ENCODE data around the gene EPC1. TPM values are rescaled to one million over a fixed set of nuclear protein-coding genes. Genes with fewer than 3 reads are reported as not detected.

The EPC1 gene
- total and polyA plus RNA-seq, 7 donors, result 13.2 to 54.3 (median 42.6) TPM

GRCh38 chr10:32295027-32295426 lies 51.9 kb downstream of the EPC1 start:
- H3K27ac ChIP-seq, result no peak overlapping the region
- no peak for DNase-seq
- no peaks in the 10 kb centered on the region for H3K9me3 ChIP-seq
- no peak overlapping the region for H3K4me3 ChIP-seq
- intact Hi-C loops (cut with DNase I), result loop anchor here (5.0 kb wide), 1 partner anchor 42 kb away; no protein-coding TSS in a partner anchor
- 47 to 56% methylated on average over 2 of the region's 2 CpGs for WGBS, 2 donors
- no peaks in the 10 kb centered on the region for H3K27me3 ChIP-seq
- TF ChIP-seq POLR2A (IDR thresholded peaks at IDR 0.05), result no peak
- TF ChIP-seq EP300 (IDR thresholded peaks at IDR 0.05), result no peak
- TF ChIP-seq CTCF (IDR thresholded peaks at IDR 0.05), result no peak
- TF ChIP-seq POLR2AphosphoS5 (IDR thresholded peaks at IDR 0.05), result no peak
- peaks cover 0 to 42% (median 24%) of the 10 kb centered on the region in 4 donors for H3K4me1 ChIP-seq
- peaks cover 0 to 33% (median 4%) of the 10 kb centered on the region in 4 donors for H3K36me3 ChIP-seq

GRCh38 chr10:32293581-32293980 lies 53.4 kb downstream of the EPC1 start:
- H3K4me1 ChIP-seq, result peaks cover 0 to 37% (median 17%) of the 10 kb centered on the region in 4 donors
- 91% methylated on average over 4 of the region's 4 CpGs for WGBS, 2 donors
- H3K36me3 ChIP-seq, result peaks cover 0 to 47% (median 6%) of the 10 kb centered on the region in 4 donors

GRCh38 chr10:32279795-32280194 lies 67.2 kb downstream of the EPC1 start:
- DNase-seq, result no peak
- 91 to 94% methylated on average over 1 of the region's 1 CpG for WGBS, 2 donors
- intact Hi-C loops (cut with DNase I), result no loop called here
- TF ChIP-seq POLR2A (IDR thresholded peaks at IDR 0.05) (no peak), CTCF (IDR thresholded peaks at IDR 0.05) (no peak)
- Histone ChIP-seq H3K36me3 (peaks cover 5 to 62% (median 9%) of the 10 kb centered on the region in 4 donors), H3K4me1 (peaks cover 0 to 20% (median 0%) of the 10 kb centered on the region in 4 donors), H3K27ac (no peak overlapping the region), H3K4me3 (no peak overlapping the region), H3K27me3 (no peaks in the 10 kb centered on the region), H3K9me3 (no peaks in the 10 kb centered on the region)

More at GRCh38 chr10:32293581-32293980, 53.4 kb downstream of the EPC1 start:
- H3K9me3 ChIP-seq, result no peaks in the 10 kb centered on the region
- TF ChIP-seq EP300 (IDR thresholded peaks at IDR 0.05), result no peak
- TF ChIP-seq POLR2AphosphoS5 (IDR thresholded peaks at IDR 0.05), result no peak
- TF ChIP-seq CTCF (IDR thresholded peaks at IDR 0.05), result no peak
- TF ChIP-seq POLR2A (IDR thresholded peaks at IDR 0.05), result no peak
- intact Hi-C loops (cut with DNase I), result no loop called here
- no peak overlapping the region for H3K27ac ChIP-seq
- no peak overlapping the region for H3K4me3 ChIP-seq
- no peaks in the 10 kb centered on the region for H3K27me3 ChIP-seq
- no peak for DNase-seq

- no peak for DNase-seq
- H3K9me3 ChIP-seq, result no peaks in the 10 kb centered on the region
- peaks cover 0 to 15% (median 7%) of the 10 kb centered on the region in 4 donors for H3K4me1 ChIP-seq
- no peaks in the 10 kb centered on the region for H3K27me3 ChIP-seq
- intact Hi-C loops (cut with DNase I), result no loop called here
- WGBS, 2 donors, result 74 to 88% methylated on average over 1 of the region's 1 CpG
- H3K4me3 ChIP-seq, result no peak overlapping the region
- H3K36me3 ChIP-seq, result peaks cover 19 to 77% (median 26%) of the 10 kb centered on the region in 4 donors
- H3K27ac ChIP-seq, result no peak overlapping the region
- TF ChIP-seq CTCF (IDR thresholded peaks at IDR 0.05) (no peak), POLR2A (IDR thresholded peaks at IDR 0.05) (no peak), POLR2AphosphoS5 (IDR thresholded peaks at IDR 0.05) (no peak), EP300 (IDR thresholded peaks at IDR 0.05) (no peak)
These were observed 73.6 kb downstream of the EPC1 start for GRCh38 chr10:32273336-32273735.

- intact Hi-C loops (cut with DNase I), result no loop called here
- 68 to 91% methylated on average over 3 of the region's 3 CpGs for whole genome bisulfite sequencing, 2 donors
These were observed 75.3 kb downstream of the EPC1 start for GRCh38 chr10:32271617-32272016.

More at GRCh38 chr10:32271617-32272016, 75.3 kb downstream of the EPC1 start:
- Histone ChIP-seq H3K27me3 (no peaks in the 10 kb centered on the region), H3K4me1 (peaks cover 0 to 15% (median 7%) of the 10 kb centered on the region in 4 donors), H3K36me3 (peaks cover 19 to 83% (median 26%) of the 10 kb centered on the region in 4 donors), H3K4me3 (no peak overlapping the region), H3K27ac (no peak overlapping the region), H3K9me3 (no peaks in the 10 kb centered on the region)
- TF ChIP-seq POLR2AphosphoS5 (IDR thresholded peaks at IDR 0.05) (no peak), EP300 (IDR thresholded peaks at IDR 0.05) (no peak)
- no peak for DNase-seq

All from sigmoid colon (tissue), 7 donors.